ENCODE data around the gene UAP1L1. TPM values are rescaled to one million over a fixed set of nuclear protein-coding genes. Genes with fewer than 3 reads are reported as not detected.

The UAP1L1 gene
- total and polyA plus RNA-seq, 2 experiments from 2014 or later, result 2.5 to 8.1 TPM

DNA sequence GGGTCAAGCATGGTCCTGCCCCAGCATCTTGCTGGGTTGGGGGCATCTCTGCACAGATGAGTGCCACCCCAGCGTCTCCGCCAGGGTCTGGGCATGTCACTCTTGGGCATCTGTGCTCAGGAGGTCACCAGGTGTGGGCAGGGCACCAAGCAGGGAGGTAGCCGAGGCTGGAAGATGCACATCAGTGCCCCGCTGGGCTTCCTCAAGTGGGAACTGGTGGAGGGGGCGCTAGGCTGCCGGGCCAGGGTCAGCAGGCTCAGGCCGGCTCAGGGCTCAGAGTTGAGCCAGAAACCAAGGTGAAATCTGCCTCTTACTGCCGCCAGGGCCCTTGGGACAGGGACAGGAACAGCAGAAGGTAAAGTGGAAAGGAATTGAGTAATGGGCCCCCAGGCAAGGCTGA lies 41.4 kb upstream of the UAP1L1 start:
- H3K9me2 ChIP-seq (ENCODE audit: insufficient read depth), result no peaks in the 10 kb centered on the region
- peaks cover 11% of the 10 kb centered on the region for H3K27me3 Mint-ChIP-seq (ENCODE audit: insufficient read depth, low read depth, poor library complexity)
- no peaks in the 10 kb centered on the region for H3F3A ChIP-seq (replicated peaks; ENCODE audit: low read depth)
- H3K27ac ChIP-seq (ENCODE audit: low read depth), result no peak overlapping the region
- H2AFZ ChIP-seq, result no peak overlapping the region
- no peaks in the 10 kb centered on the region for H4K20me1 ChIP-seq (replicated peaks; ENCODE audit: insufficient read depth)
- H3K4me2 ChIP-seq, result no peak overlapping the region
- ATAC-seq (peak; percentile 4; the same call in 1 of the 3 replicates), DNase-seq (ENCODE audit: low spot score) (no peak)
- no peak overlapping the region for H3K4me3 Mint-ChIP-seq
- no peaks in the 10 kb centered on the region for H3K4me1 ChIP-seq (ENCODE audit: insufficient read depth)
- H3K27ac Mint-ChIP-seq, result no peak overlapping the region
- no peaks in the 10 kb centered on the region for H3K79me2 ChIP-seq (replicated peaks; ENCODE audit: insufficient read depth)
- no peaks in the 10 kb centered on the region for H3K36me3 ChIP-seq (ENCODE audit: insufficient read depth)
- H3K27me3 ChIP-seq (ENCODE audit: insufficient read depth), result no peaks in the 10 kb centered on the region
- no peak overlapping the region for H3K4me3 ChIP-seq
- TF ChIP-seq NANOG (IDR thresholded peaks at IDR 0.05; ENCODE audit: borderline replicate concordance) (no peak), ZNF114 (CRISPR knock-in tag; IDR thresholded peaks at IDR 0.05) (no peak), EZH2phosphoT487 (IDR thresholded peaks at IDR 0.05; ENCODE audit: unreplicated experiment) (no peak), ZNF331 (CRISPR knock-in tag; IDR thresholded peaks at IDR 0.05; ENCODE audit: low read depth) (no peak), STAT1 (IDR thresholded peaks at IDR 0.05; ENCODE audit: unreplicated experiment) (no peak), EZH2 (IDR thresholded peaks at IDR 0.05; ENCODE audit: low read depth, unreplicated experiment) (no peak), JUNB (IDR thresholded peaks at IDR 0.05; ENCODE audit: unreplicated experiment) (no peak), CREB1 (CRISPR knock-in tag; IDR thresholded peaks at IDR 0.05; ENCODE audit: low read depth) (no peak), POLR2AphosphoS5 (IDR thresholded peaks at IDR 0.05; ENCODE audit: low read depth) (no peak)
- TF ChIP-seq, protein P1, sequence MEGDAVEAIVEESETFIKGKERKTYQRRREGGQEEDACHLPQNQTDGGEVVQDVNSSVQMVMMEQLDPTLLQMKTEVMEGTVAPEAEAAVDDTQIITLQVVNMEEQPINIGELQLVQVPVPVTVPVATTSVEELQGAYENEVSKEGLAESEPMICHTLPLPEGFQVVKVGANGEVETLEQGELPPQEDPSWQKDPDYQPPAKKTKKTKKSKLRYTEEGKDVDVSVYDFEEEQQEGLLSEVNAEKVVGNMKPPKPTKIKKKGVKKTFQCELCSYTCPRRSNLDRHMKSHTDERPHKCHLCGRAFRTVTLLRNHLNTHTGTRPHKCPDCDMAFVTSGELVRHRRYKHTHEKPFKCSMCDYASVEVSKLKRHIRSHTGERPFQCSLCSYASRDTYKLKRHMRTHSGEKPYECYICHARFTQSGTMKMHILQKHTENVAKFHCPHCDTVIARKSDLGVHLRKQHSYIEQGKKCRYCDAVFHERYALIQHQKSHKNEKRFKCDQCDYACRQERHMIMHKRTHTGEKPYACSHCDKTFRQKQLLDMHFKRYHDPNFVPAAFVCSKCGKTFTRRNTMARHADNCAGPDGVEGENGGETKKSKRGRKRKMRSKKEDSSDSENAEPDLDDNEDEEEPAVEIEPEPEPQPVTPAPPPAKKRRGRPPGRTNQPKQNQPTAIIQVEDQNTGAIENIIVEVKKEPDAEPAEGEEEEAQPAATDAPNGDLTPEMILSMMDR (conservative IDR thresholded peaks at IDR 0.05; ENCODE audit: low read depth in 2 of 2), result no peak
- TF ChIP-seq, protein P2, sequence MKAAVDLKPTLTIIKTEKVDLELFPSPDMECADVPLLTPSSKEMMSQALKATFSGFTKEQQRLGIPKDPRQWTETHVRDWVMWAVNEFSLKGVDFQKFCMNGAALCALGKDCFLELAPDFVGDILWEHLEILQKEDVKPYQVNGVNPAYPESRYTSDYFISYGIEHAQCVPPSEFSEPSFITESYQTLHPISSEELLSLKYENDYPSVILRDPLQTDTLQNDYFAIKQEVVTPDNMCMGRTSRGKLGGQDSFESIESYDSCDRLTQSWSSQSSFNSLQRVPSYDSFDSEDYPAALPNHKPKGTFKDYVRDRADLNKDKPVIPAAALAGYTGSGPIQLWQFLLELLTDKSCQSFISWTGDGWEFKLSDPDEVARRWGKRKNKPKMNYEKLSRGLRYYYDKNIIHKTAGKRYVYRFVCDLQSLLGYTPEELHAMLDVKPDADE (IDR thresholded peaks at IDR 0.05), result no peak
- TF ChIP-seq, protein P3, sequence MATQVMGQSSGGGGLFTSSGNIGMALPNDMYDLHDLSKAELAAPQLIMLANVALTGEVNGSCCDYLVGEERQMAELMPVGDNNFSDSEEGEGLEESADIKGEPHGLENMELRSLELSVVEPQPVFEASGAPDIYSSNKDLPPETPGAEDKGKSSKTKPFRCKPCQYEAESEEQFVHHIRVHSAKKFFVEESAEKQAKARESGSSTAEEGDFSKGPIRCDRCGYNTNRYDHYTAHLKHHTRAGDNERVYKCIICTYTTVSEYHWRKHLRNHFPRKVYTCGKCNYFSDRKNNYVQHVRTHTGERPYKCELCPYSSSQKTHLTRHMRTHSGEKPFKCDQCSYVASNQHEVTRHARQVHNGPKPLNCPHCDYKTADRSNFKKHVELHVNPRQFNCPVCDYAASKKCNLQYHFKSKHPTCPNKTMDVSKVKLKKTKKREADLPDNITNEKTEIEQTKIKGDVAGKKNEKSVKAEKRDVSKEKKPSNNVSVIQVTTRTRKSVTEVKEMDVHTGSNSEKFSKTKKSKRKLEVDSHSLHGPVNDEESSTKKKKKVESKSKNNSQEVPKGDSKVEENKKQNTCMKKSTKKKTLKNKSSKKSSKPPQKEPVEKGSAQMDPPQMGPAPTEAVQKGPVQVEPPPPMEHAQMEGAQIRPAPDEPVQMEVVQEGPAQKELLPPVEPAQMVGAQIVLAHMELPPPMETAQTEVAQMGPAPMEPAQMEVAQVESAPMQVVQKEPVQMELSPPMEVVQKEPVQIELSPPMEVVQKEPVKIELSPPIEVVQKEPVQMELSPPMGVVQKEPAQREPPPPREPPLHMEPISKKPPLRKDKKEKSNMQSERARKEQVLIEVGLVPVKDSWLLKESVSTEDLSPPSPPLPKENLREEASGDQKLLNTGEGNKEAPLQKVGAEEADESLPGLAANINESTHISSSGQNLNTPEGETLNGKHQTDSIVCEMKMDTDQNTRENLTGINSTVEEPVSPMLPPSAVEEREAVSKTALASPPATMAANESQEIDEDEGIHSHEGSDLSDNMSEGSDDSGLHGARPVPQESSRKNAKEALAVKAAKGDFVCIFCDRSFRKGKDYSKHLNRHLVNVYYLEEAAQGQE (IDR thresholded peaks at IDR 0.05; ENCODE audit: unreplicated experiment), result no peak
- TF ChIP-seq, protein P4, sequence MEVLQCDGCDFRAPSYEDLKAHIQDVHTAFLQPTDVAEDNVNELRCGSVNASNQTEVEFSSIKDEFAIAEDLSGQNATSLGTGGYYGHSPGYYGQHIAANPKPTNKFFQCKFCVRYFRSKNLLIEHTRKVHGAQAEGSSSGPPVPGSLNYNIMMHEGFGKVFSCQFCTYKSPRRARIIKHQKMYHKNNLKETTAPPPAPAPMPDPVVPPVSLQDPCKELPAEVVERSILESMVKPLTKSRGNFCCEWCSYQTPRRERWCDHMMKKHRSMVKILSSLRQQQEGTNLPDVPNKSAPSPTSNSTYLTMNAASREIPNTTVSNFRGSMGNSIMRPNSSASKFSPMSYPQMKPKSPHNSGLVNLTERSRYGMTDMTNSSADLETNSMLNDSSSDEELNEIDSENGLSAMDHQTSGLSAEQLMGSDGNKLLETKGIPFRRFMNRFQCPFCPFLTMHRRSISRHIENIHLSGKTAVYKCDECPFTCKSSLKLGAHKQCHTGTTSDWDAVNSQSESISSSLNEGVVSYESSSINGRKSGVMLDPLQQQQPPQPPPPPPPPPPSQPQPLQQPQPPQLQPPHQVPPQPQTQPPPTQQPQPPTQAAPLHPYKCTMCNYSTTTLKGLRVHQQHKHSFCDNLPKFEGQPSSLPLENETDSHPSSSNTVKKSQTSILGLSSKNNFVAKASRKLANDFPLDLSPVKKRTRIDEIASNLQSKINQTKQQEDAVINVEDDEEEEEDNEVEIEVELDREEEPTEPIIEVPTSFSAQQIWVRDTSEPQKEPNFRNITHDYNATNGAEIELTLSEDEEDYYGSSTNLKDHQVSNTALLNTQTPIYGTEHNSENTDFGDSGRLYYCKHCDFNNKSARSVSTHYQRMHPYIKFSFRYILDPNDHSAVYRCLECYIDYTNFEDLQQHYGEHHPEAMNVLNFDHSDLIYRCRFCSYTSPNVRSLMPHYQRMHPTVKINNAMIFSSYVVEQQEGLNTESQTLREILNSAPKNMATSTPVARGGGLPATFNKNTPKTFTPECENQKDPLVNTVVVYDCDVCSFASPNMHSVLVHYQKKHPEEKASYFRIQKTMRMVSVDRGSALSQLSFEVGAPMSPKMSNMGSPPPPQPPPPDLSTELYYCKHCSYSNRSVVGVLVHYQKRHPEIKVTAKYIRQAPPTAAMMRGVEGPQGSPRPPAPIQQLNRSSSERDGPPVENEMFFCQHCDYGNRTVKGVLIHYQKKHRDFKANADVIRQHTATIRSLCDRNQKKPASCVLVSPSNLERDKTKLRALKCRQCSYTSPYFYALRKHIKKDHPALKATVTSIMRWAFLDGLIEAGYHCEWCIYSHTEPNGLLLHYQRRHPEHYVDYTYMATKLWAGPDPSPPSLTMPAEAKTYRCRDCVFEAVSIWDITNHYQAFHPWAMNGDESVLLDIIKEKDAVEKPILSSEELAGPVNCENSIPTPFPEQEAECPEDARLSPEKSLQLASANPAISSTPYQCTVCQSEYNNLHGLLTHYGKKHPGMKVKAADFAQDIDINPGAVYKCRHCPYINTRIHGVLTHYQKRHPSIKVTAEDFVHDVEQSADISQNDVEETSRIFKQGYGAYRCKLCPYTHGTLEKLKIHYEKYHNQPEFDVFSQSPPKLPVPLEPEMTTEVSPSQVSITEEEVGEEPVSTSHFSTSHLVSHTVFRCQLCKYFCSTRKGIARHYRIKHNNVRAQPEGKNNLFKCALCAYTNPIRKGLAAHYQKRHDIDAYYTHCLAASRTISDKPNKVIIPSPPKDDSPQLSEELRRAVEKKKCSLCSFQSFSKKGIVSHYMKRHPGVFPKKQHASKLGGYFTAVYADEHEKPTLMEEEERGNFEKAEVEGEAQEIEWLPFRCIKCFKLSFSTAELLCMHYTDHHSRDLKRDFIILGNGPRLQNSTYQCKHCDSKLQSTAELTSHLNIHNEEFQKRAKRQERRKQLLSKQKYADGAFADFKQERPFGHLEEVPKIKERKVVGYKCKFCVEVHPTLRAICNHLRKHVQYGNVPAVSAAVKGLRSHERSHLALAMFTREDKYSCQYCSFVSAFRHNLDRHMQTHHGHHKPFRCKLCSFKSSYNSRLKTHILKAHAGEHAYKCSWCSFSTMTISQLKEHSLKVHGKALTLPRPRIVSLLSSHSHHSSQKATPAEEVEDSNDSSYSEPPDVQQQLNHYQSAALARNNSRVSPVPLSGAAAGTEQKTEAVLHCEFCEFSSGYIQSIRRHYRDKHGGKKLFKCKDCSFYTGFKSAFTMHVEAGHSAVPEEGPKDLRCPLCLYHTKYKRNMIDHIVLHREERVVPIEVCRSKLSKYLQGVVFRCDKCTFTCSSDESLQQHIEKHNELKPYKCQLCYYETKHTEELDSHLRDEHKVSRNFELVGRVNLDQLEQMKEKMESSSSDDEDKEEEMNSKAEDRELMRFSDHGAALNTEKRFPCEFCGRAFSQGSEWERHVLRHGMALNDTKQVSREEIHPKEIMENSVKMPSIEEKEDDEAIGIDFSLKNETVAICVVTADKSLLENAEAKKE (CRISPR knock-in tag; IDR thresholded peaks at IDR 0.05), result no peak
- no peaks in the 10 kb centered on the region for H3K9me3 Mint-ChIP-seq
- no peaks in the 10 kb centered on the region for H3K4me1 Mint-ChIP-seq
- no peaks in the 10 kb centered on the region; the same call in 2 of the 3 replicates for H3K36me3 Mint-ChIP-seq (ENCODE audit: low read depth)

Data from GM23338 (cell line).